Keratinocyte (primary cell): ENCODE results near the gene CYB5A. TPM values are rescaled to one million over a fixed set of nuclear protein-coding genes. Genes with fewer than 3 reads are reported as not detected.

Experiments
- DNase-seq: peaks from one replicate; pipeline ENCODE4 v3.0.0-alpha.2; 2011; ENCODE audit warnings: low read depth, missing footprints, low spot score
- FAIRE-seq: peaks from 2 replicates; lab custom pipeline; 2011; peaks lifted over from hg19 to GRCh38; lab: Jason Lieb, UNC
- H2AFZ ChIP-seq: 2 replicates; pipeline ENCODE4 v1.6.0; 2012; ENCODE audit warnings: low read length, control low read depth, inconsistent platforms; ENCODE audit not compliant: control insufficient read depth
- H3K27ac ChIP-seq: 2 replicates; pipeline ENCODE4 v1.5.1; 2011; ENCODE audit warnings: low read length; ENCODE audit not compliant: control insufficient read depth, insufficient read depth
- H3K27me3 ChIP-seq: 3 replicates; pipeline ENCODE4 v1.6.0; 2011; ENCODE audit warnings: low read length; ENCODE audit not compliant: control insufficient read depth, insufficient read depth; ENCODE audit errors: extremely low read depth
- H3K36me3 ChIP-seq, 2 experiments: 2 replicates in 1 of 2; 3 replicates in 1 of 2; pipeline ENCODE4 v1.5.1; 2011; ENCODE audit warnings: low read length in 2 of 2, mild to moderate bottlenecking in 1 of 2; ENCODE audit not compliant: control insufficient read depth in 2 of 2, insufficient read depth in 2 of 2; ENCODE audit errors: extremely low read depth in 1 of 2
- H3K4me1 ChIP-seq: 3 replicates; pipeline ENCODE4 v1.5.1; 2011; ENCODE audit warnings: low read length; ENCODE audit not compliant: control insufficient read depth, insufficient read depth; ENCODE audit errors: extremely low read depth
- H3K4me2 ChIP-seq: 3 replicates; pipeline ENCODE4 v1.6.0; 2011; ENCODE audit warnings: low read depth, low read length; ENCODE audit not compliant: control insufficient read depth, insufficient read depth; ENCODE audit errors: extremely low read depth
- H3K4me3 ChIP-seq, 3 experiments: fragments of 200-600 bp in 1 of 3; sonication (generic) in 1 of 3; 2 replicates in 2 of 3; 3 replicates in 1 of 3; pipeline ENCODE4 v1.5.1; 2011 to 2016; ENCODE audit warnings: low read length in 3 of 3, mild to moderate bottlenecking in 3 of 3, control low read depth in 2 of 3, inconsistent platforms in 1 of 3, low read depth in 1 of 3, mixed read lengths in 1 of 3, mixed run types in 1 of 3, moderate library complexity in 1 of 3; ENCODE audit not compliant: control insufficient read depth in 2 of 3, insufficient read depth in 2 of 3; ENCODE audit errors: extremely low read depth in 1 of 3
- H3K79me2 ChIP-seq: 2 replicates; pipeline ENCODE4 v1.6.0; 2012; ENCODE audit warnings: low read length; ENCODE audit not compliant: control insufficient read depth, insufficient read depth
- H3K9ac ChIP-seq: 3 replicates; pipeline ENCODE4 v1.6.0; 2011; ENCODE audit warnings: low read length; ENCODE audit not compliant: control insufficient read depth, insufficient read depth; ENCODE audit errors: extremely low read depth
- H3K9me1 ChIP-seq: 3 replicates; pipeline ENCODE4 v1.6.0; 2011; ENCODE audit warnings: low read length; ENCODE audit not compliant: control insufficient read depth, insufficient read depth; ENCODE audit errors: extremely low read depth
- H3K9me3 ChIP-seq: 2 replicates; pipeline ENCODE4 v1.5.1; 2012; ENCODE audit warnings: low read depth, low read length; ENCODE audit not compliant: control insufficient read depth
- H4K20me1 ChIP-seq: 3 replicates; pipeline ENCODE4 v1.6.0; 2011; ENCODE audit warnings: low read length; ENCODE audit not compliant: control insufficient read depth, insufficient read depth; ENCODE audit errors: extremely low read depth
- CTCF ChIP-seq, 3 experiments: IDR thresholded peaks in 1 of 3; conservative IDR thresholded peaks in 1 of 3; optimal IDR thresholded peaks in 1 of 3; 2 replicates in 2 of 3; 3 replicates in 1 of 3; pipeline versions ENCODE3 to v1.5.1; 2011; ENCODE audit warnings: low read length in 3 of 3, mild to moderate bottlenecking in 3 of 3, moderate library complexity in 2 of 3, control low read depth in 1 of 3, inconsistent platforms in 1 of 3; ENCODE audit not compliant: insufficient read depth in 2 of 3; ENCODE audit errors: extremely low read depth in 1 of 3
- EZH2 ChIP-seq: IDR thresholded peaks from one replicate; pipeline ENCODE4 v1.6.1; 2012; ENCODE audit warnings: inconsistent platforms, mild to moderate bottlenecking, low read length, moderate library complexity
- dilution Hi-C: fragments of 300-500 bp; cut with MboI; formaldehyde crosslinking; loops from one replicate; pipeline ENCODE4 v1.7.0; 2020; ENCODE audit warnings: low sequenced_read_pairs; ENCODE audit not compliant: extremely low pct_ligation_motif_present
- polyA plus RNA-seq, 5 experiments: library from polyadenylated mRNA; depleted of rRNA in 3 of 5; stranded (reverse) in 3 of 5; stranded (forward) in 1 of 5; unstranded in 1 of 5; fragments of >200 nt; gene quantifications; 1 replicate in 1 of 5; 2 replicates in 3 of 5; 3 replicates in 1 of 5; pipeline versions ENCODE4 v1.2.1 to v1.2.3, GENCODE V29; 2011 to 2012; ENCODE audit warnings: missing spikeins in 2 of 5, low read depth in 1 of 5, low replicate concordance in 1 of 5

CYB5A gene
- polyA plus RNA-seq, 1 donor (not counting 4 experiments of a cell fraction or from before 2014, with no cell fraction given), result 49.4 TPM

- Histone ChIP-seq H3K9me3 (no peaks in the 10 kb centered on the region), H3K27ac (no peak overlapping the region), H3K9me1 (no peaks in the 10 kb centered on the region), H3K4me3 (no peak overlapping the region), H3K4me2 (no peak overlapping the region), H2AFZ (no peak overlapping the region), H3K4me1 (no peaks in the 10 kb centered on the region), H3K36me3 (no peaks in the 10 kb centered on the region), H4K20me1 (no peaks in the 10 kb centered on the region), H3K79me2 (no peaks in the 10 kb centered on the region), H3K27me3 (no peaks in the 10 kb centered on the region), H3K9ac (no peak overlapping the region)
- dilution Hi-C loops, result no loop called here
- no peak for FAIRE-seq
- TF ChIP-seq EZH2 (no peak), CTCF (optimal IDR thresholded peaks at IDR 0.05 in 1 of 3, IDR thresholded peaks at IDR 0.05 in 1 of 3, conservative IDR thresholded peaks at IDR 0.05 in 1 of 3; ENCODE audit: extremely low read depth in 1 of 3, insufficient read depth in 2 of 3, low read length in 3 of 3) (no peak)
- DNase-seq, result no peak
These were observed 63.5 kb downstream of the CYB5A start for GRCh38 chr18:74228312-74228711.

GRCh38 chr18:74226666-74227065 lies 65.1 kb downstream of the CYB5A start:
- Histone ChIP-seq H2AFZ (no peak overlapping the region), H4K20me1 (no peaks in the 10 kb centered on the region), H3K4me1 (no peaks in the 10 kb centered on the region), H3K9me3 (no peaks in the 10 kb centered on the region), H3K9me1 (no peaks in the 10 kb centered on the region), H3K4me3 (no peak overlapping the region), H3K9ac (no peak overlapping the region), H3K27ac (no peak overlapping the region), H3K4me2 (no peak overlapping the region), H3K79me2 (no peaks in the 10 kb centered on the region), H3K36me3 (no peaks in the 10 kb centered on the region), H3K27me3 (no peaks in the 10 kb centered on the region)
- FAIRE-seq (no peak), DNase-seq (no peak)
- TF ChIP-seq CTCF (optimal IDR thresholded peaks at IDR 0.05 in 1 of 3, IDR thresholded peaks at IDR 0.05 in 1 of 3, conservative IDR thresholded peaks at IDR 0.05 in 1 of 3; ENCODE audit: extremely low read depth in 1 of 3, insufficient read depth in 2 of 3, low read length in 3 of 3), result no peak
- no peak for TF ChIP-seq EZH2
- dilution Hi-C loops, result no loop called here
